Stimulated activated CD4-positive, alpha-beta T cell treated with anti-CD3 and anti-CD28 coated beads, Interleukin-1b, Interleukin-23, amount 100 ng/mL, for 48 hours (primary cell): ENCODE data around the gene EPHA6.
"Not testable (repeated sequence)": the region's sequence is repeated elsewhere in the genome, so short reads cannot be mapped to it uniquely, and the experiment has no call there.

Source experiments
- DNase-seq: peaks from one replicate; pipeline ENCODE4 v3.0.0-alpha.2; 2020

Gene EPHA6

DNA sequence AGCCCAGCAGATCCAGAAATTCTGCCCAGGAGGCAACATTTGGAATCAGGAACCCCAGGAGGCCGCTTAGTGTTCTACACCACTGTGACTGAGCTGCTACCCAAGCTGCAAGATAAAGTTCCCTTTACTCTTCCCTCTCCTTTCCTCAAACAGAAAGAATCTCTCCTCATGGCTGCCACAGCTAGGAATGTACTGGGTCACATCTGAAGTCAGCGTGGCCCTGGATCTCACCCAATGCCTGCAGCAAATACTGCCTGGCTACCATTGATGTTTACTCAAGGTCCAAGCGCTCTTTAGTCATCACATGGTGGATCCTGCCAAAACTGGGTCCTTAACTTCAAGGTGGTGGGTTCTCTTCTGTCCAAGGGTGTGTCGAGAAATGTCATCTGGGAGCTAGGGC, 382.7 kb downstream of the EPHA6 start:
- DNase-seq, result no peak

DNA sequence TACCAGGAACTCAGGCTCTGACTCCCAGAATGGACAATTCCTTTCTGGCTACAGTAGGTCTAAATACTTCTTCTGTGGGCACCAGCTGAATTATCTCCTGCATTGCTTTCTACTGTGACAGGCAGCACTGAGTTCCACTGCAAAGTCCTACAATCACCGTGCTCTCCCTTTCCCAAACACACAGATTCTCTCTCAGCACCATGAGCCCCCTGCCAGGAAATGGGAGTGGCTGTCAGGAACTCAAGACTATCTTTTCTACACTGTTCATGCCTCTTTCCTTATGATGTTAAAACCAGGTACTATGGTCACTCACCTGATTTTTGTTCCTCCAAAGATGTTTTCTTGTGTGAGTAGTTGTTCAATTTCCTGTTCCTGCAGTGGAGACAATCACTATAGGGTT, 383.4 kb downstream of the EPHA6 start:
- DNase-seq, result no peak

DNA sequence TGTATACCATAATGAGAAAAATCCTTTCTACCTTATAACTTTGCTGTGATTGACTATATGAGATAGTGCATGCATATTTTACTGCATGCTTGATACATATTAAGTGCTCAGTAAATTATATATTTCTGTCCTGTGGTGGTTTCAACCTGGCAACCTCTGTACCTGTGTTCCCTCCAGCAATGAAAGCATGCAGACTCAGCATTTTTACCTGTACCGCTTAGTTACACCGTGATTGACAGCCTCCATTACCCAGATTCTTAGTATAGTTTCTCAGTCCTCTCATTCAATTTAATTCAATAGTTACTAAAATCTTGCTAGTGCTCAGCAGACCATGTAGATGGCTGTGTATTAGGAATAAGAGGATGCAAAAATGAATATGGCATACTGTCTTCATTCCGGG, 386.0 kb downstream of the EPHA6 start:
- no peak for DNase-seq

DNA sequence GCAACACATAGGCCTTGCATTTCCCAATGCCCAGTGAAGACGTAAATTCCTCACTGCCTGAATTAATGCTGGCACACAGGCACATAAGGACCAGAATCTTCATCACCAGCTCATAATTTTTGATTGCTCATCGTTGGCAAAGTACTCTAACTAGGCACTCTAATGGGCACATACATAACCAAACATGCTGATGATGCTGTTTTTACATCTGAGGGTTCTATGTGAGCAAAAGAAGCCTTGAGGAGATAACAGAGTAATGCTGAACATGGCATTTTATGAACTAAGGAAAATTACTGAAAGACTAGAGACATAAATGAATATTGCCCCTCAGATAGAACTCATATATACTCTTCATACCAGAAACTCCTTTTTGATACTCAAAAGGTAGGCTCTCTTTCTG, 387.4 kb downstream of the EPHA6 start:
- no peak for DNase-seq

DNA sequence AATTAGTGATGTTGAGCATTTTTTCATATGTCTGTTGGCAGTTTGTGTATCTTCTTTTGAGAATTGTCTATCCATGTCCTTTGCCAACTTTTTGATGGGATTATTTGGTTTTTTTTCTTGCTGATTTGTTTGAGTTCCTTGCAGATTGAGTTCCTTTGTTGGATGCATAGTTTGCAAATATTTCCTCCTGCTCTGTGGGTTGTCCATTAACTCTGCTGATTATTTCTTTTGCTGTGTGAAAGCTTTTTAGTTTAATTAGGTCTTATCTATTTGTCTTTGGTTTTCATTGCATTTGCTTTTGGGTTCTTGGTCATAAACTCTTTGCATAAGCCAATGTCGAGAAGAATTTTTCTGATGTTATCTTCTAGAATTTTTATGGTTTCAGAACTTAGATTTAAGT, 414.6 kb downstream of the EPHA6 start:
- no peak for DNase-seq

DNA sequence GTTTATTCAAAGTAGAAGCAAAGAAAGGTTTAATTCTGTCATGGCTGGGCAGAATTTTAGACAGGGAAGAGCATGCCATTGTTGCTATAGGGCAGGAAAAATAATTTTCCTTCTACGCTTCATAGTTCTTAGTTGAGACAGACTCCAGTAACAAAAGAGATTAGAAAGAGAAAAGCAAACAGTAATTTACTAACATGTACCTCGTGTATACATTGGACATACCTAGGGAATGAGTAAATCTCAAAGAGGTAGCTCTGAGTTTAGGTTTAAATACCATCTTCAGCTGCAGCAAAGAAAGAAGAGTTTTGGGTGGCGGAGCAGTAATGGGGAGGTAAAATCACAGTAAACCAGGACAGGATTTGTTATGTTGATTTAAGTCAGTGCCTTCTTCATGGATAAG, 416.1 kb downstream of the EPHA6 start:
- DNase-seq, result no peak

DNA sequence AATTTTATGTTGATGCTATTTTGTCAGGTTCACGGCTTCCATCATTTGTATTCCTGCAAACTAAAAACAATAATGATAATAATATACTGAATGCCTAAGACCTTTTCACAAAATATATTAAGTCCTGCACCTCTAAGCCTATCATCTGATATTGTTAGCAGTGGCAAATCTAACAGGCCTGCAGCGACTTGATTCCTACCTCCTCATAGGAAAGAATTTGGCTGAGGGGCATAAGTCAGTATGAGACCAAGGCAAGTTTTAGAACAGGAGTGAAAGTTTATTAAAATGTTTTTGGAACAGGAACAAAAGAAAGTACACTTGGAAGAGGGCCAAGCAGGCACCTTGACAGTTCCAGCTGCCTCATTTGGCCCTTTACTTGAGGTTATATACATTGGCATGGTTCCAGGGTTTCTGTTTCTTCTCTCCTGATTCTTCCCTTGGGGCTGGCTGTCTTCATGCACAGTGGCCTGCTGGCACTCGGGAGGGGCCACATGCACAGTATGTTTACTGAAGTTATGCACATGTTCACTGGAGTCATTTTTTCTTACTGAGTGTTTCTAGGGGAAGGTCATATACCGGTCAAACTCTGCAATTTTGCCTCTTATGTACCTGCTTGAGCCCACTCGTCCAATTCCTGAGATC, 418.1 kb downstream of the EPHA6 start:
- no peak for DNase-seq

DNA sequence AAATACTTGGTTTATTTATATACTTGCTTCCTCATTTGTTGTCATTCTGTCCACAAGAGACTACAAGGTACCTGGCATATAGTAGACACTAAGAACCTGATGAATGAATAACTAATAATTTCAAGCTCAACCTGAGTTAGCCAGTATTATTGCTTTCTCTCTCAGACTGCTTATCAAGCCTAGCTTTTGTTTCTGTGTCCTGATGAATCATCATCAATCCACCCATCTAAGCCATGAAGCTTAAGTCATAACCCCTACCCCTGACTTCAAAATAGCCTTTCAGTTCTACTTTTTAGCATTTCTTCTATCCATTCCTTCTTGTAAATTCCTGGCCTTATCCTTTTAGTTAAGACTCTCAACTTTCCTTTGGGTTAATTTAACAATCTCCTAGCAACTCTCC, 420.8 kb downstream of the EPHA6 start:
- DNase-seq, result no peak

DNA sequence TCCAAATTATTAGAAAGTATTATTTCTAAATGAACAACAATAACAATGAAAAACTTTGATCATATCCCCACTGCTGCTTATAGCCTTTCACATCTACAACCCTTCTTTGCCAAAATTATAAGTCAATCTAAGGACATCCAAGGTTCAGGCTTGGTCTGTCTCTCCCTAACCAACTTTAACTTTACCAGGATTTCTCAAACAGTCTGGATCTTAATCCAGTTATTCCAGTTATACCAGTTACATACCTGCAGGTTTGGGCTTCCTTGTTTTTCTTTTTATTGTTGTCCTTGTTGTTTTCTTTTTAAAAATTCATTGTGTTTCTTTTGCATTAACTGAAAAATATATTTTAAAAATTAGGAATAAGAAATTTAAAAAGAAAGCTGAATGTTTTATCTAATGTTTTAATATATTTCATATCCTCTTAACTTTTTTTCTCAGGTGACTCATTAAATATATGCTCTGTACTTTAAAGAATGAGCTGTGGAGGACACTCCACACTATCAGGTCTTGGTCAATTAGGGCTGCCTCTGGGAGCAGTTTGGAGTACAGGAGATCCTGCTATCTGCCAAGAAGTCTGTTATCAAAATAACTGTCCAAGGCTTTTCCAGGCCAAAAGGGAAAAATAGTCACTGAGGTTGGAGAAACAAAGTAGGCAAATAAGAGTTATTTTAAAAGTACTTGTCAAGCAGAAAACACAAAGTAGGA, 421.4 kb downstream of the EPHA6 start:
- DNase-seq, result no peak

DNA sequence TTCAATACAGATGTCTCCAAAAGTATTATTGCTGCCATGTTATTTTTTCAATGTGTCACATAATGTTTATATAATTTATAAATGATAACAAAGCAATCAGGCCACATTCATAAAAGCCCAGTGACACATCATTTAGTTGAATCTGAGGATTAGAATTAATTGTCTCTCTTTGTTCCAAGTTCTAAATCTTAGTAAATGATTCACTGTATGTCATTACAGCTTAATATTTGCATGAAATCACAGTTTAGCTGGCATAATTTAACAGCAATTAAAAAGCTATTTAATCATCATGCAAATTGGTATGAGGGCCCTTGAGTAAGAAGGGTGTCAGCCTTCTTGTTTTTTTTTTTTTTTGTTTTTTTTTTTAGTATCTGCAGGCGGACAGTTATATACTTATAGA, 427.0 kb downstream of the EPHA6 start:
- no peak for DNase-seq

DNA sequence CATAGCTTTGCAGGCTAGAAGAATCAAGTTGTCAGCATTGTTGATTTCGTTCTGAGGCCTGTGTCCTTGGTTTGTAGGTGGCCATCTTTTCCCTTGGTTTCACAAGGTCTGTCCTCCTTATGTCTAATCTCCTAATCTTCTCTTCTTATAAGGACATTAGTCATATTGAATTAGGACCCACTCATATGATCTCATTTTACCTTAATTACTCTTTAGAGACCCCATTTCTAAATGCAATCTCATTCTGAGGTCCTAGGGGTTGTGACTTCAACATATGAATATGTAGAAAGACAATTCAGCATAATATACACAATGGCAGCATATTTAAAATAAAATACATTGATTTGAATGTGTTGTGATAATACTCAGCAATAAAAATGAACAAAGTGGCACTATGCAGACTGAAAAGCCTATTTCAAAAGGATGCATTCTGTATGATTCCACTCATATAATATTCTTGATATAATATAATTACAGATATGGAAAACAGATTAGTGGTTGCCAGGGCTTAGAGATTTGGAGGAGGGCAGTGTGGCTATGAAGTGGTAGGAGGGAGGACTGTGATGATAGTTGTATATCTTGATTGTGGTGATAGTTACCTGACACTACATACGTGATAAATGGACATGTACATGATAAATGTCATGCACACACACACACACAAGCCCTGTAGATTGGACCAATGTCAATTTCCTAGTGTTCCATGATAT, 431.0 kb downstream of the EPHA6 start:
- DNase-seq, result no peak

DNA sequence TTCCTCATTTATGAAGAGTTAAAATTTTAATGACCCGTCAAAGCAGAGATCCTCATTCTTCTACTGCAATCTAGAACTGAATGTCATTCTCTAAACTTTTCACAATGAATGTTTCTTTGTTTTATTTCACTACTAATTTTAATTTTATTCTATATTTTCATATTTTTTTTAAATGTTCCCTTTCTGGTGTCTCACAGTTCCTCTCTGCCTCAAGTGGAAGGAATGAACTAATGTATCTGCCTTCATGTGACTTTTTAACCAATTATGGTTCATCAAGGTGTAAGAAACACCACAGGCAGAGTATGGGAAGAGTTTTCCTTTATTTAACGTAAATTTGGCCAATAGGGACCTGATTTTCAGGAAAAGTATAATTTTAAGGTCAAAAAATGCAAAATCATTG, 441.7 kb downstream of the EPHA6 start:
- DNase-seq, result no peak

DNA sequence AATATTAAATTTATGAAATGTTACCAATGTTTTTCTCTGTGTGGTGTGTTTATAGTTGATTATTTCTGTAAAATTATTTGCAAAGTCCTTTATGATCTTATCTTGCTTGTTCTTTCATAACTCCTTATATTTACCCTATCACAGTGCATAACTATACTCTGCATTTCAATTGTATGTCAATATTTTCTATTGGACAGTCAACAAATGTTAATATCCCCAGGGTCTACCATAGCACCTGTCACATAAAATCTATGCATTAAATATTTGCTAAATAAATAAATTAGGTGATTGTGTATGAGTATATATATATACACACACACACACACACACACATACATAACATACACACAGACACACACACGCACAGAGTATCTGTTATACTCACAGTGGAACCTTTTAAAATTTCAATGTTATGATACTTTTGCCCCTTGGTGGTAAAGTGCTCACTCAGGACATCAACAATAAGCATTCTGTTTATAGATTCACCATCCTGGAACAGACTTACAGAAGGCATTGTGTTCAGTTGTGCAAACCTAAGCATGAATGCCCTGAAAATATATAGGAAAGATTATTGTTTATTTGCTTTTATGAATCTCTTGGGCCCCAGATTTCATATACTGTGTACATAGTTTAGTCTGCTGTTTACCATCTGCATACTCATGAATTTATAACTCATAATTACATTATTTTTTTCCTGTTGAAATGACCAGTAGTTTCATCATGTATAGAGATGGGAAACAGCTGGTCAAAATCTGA, 443.7 kb downstream of the EPHA6 start:
- DNase-seq, result no peak

DNA sequence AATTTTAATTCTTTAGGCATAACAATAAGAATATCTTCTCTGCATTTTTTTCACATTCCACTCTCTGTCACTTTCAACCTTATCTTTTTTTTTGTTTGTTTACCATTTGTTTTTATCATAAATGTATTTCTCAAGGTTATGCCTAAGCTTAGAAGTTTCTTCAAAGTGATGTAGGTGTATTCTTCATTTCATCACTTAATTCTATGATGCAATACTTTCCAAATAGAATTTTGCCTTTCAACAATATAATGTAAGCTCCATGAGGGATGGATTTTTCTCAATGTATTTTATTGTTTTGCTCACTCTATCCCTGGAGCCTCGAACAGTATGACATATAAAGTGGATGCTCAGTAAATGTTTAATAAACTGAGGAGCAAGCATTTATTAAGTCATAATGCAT, 444.9 kb downstream of the EPHA6 start:
- DNase-seq, result no peak

DNA sequence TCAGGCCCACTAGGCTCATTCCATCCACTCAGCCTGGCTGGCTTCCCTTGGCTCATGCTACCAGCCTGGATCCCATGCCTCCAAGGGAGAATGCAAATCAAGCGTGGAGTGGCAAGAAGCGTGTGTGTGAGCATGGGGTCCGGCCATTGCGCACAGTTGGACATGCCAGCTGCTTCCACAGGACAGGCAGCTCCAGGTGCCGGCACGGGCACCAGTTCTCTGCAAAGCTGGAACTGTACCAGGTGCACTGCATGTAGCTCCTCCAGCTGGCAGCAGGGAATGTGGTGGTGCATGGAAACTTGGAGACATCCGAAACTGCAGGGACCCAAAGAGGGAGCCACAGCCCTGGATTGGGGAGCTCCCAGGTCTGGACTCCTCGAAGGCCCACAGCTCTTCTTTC, 449.8 kb downstream of the EPHA6 start:
- DNase-seq, result no peak

DNA sequence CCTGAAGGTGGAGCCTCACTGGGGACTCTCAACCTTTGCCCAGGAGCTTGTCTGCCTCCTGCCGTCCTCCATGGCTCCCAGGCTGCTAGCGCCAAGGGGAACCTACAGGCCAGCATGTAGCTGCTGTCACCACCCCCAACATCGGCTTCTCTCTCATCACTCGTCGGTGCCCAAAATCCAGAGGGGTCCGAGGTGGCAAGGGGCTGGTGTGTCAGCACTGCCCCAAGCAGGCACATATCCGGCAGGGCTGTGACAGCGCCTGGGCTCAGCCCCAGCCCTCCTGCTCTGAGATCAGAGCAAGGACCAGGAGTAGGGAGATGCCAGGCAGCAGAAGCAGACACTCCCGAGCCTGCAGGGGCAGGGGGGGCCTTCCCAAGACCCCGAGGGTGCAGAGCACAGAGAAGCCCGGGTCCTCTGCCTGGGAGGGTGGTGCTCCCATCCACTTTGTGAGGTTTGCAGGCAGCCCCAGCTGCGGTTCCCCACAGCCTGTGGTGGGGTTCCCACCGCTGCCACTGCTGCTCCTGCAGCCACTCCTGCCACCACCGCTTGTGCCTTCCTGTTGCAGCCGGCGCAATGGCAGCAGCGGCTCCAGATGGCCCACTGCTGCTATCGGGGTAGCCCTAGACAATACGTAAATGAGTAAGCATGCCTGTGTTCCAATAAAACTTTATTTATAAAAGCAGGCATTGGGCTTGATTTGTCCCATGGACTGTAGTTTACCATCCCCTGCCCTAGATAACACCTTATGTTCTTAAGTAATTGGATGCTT, 451.0 kb downstream of the EPHA6 start:
- DNase-seq, result no peak

DNA sequence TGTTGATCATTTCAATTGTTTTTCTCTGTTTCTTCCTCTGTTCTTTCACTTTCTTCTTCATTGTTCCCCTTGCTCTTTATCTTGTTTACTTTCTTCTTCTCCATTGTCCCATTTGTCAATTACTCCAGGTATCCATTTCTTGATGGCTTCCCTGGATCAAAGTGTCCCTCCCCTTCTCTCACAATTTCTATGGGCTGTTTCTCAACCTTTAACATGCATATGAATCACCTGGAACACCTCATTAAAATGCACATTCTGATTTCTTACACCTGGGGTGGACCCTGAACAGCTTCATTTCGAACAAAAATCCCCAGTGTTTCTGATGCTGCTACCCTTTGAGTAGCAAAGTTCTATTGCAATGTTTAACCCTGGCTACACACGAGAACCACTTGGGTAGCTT, 454.8 kb downstream of the EPHA6 start:
- DNase-seq, result no peak

DNA sequence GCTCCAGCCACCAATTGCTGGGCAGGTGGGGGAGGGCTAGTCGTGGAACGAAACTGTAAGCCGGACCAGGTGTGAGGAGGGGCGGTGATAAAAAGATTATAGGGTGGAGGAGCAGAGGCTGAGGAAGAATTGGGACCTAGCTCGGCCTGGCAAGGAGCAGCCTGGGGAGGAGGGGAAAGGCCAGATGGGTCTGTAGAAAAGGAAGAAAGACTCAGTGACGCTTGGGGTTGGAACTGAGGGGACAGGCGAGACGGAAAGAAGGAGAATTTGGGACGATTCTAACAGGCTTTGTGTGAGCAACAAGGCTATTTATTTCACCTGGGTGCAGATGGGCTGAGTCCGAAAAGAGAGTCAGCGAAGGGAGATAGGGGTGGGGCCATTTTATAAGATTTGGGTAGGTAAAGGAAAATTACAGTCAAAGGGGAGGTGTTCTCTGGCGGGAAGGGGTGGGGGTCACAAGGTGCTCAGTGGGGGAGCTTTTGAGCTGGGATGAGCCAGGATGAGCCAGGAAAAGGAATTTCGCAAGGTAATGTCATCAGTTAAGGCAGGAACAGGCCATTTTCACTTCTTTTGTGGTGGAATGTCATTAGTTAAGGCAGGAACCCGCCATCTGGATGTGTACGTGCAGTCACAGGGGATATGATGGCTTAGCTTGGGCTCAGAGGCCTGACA, 462.6 kb downstream of the EPHA6 start:
- not testable (repeated sequence) for DNase-seq

DNA sequence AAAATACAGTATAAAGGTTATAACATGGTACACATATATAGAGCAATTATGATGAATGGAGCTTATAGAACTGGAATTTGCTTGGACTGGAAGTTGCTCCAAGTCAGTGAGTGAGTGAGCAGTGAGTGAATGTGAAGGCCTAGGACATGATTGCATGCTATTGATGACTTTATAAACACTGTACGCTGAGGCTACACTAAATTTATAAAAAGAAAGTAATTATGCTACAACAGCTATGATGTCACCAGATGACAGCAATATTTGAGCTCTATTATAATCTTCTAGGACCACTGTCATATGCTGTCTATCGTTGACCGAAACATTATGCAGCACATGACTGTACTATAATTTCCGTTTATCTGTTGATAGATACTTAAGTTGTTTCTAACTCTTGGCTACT, 463.3 kb downstream of the EPHA6 start:
- no peak for DNase-seq

DNA sequence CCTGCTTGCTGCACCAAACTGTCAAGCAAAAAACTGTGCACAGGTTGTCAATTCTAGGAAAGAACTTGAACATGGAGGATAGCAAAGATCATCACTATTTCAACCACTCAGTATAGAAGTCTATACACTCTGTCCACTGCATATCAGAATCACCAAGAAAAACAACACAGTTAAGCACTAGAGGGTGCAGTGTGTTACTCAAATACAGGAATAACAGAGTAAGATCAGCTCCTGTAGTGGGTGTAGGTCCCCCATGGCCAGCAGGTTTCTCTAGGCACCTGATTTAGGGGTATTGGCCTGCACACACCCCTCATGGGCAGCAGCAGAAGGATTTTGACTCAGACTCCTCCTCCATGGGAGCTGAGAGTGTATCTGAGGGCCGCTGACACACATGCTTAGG, 464.1 kb downstream of the EPHA6 start:
- DNase-seq, result no peak

DNA sequence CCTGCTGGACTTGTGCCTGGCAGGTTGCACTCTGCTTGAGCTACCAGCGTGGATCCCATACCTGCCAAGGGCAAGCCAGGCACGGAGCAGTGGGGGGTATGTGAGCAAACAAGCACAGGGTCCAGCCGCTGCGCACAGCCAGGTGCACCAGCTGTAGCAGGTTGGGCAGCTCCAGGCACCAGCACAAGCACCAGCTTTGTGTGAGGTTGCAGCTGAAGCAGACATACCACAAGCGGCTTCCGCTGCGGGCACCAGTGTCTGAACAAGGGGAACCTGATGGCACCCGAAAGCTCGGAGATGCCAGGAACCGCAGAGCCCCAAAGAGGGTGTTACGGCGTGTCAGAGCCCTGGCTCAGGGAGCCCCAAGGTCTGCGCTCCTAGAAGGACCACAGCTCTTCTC, 477.5 kb downstream of the EPHA6 start:
- DNase-seq, result no peak

DNA sequence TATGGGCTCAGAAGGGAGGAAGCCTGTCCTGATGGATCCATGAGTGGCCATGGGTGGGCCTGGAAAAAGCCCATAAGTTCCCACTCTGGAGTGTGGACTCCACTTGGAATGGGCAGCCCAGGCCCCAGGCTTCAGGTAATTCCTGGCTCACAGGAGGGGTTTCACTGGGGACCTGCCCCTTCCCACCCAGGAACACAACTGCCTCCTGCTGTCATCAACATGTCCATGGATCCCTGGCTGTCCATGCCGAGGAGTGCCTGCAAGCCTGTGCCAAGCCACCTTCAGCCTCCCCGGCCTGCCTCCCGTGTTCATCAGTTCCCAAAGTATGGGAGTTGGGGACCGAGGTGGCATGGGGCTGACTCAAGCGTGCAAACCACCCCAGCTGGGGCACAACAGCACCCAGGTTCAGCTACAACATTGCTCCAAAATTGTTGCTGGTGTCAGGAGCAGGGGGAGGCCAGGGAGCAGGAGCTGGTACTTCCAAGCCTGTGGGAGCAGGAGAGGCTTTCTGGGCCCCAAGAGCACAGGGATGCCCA, 479.3 kb downstream of the EPHA6 start:
- DNase-seq, result no peak
